ENCODE results near the gene GAK.

The GAK gene

GRCh38 chr4:869776-870175 is 62.3 kb downstream of the GAK start:
- no peak for DNase-seq (ENCODE audit: low read depth)

DNA sequence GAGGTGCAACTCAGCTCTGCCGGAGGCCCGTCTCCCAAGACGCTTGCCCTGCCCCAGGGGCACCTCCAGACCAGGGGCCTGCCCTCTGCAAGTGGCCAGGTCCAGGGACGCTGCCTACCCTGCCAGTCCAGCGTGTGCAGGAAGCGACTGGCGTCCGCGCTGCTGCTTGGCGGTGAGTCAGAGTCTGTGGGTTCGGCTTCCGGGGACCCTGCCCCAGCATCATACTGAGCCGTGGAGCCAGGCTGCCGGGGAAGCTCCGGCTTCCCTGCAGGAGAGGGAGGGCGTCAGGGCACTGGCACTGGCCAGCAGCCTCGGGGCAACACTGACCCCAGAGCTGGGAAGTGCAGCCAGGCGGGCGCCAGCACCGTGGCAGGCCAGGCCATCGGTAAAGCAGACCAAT is 63.7 kb downstream of the GAK start:
- DNase-seq (ENCODE audit: low read depth), result no peak

DNA sequence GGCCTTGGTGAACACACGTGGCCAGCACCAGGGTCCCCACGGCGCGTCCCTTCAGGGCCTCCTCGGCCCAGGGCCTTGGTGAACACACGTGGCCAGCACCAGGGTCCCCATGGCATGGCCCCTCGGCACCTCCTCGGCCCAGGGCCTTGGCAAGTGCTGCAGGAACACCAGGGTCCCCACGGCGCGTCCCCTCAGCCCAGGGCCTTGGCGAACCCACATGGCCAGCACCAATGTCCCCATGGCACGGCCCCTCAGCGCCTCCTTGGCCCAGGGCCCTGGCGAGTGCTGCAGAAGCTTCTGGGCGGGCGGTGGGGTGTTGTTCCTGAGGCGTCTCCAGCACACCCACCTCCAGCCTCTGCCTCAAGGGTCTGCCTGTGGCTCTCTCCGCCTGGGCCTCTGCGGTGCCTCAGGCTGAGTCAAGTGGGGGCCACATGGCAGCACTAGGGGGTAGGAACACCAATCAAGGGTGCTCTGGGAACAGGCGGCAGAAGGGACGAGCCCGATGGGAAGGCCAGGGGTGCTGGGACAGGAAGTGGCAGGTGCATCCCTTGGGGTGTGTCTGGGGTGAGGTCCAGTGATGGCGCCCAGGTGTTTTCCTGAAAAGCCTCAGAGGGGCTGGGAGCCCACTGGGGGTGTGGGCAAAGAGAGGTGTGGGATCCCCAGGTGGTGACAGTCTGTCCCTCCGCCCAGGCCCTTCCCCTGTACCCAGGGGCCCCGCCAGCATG is 64.4 kb downstream of the GAK start:
- DNase-seq (ENCODE audit: low read depth), result no peak

GRCh38 chr4:866761-867390 is 65.2 kb downstream of the GAK start:
- DNase-seq (ENCODE audit: low read depth), result no peak

DNA sequence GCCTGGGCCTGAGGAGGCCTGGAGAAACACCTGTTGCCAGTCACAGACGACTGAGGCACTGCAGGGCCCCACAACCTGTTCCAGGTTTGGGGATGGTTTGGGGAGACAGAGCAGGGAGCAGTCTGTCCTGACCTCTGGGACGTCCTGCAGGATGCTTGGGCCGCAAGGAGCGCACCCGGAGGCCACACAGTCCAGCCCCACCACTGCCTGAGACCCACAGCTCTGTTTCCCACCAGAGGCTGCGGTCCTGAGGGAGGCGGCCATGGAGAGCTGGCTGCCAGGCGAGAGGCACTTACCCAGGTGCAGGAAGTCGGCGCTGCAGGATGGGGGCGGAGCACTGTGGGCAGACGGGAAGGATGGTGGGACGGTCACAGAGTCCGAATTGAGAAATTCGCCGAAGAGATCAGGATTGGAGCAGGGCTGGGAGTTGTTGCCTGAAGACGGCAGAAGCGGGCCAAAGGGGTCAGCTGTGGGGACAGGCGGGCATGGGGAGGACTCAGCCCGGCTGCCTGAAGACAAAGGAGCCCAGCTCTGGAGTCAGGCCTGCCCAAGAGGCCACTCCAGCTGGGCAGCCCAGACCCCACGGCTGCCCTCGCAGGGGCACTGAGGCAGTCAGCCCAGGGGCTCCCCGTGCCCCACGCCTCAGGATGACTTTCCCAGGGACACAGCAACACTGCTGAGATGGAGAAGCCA is 65.9 kb downstream of the GAK start:
- no peak for DNase-seq (ENCODE audit: low read depth)

GRCh38 chr4:865572-865971 is 66.5 kb downstream of the GAK start:
- DNase-seq (ENCODE audit: low read depth), result no peak

GRCh38 chr4:865121-865465 is 67.0 kb downstream of the GAK start:
- DNase-seq (ENCODE audit: low read depth), result no peak

DNA sequence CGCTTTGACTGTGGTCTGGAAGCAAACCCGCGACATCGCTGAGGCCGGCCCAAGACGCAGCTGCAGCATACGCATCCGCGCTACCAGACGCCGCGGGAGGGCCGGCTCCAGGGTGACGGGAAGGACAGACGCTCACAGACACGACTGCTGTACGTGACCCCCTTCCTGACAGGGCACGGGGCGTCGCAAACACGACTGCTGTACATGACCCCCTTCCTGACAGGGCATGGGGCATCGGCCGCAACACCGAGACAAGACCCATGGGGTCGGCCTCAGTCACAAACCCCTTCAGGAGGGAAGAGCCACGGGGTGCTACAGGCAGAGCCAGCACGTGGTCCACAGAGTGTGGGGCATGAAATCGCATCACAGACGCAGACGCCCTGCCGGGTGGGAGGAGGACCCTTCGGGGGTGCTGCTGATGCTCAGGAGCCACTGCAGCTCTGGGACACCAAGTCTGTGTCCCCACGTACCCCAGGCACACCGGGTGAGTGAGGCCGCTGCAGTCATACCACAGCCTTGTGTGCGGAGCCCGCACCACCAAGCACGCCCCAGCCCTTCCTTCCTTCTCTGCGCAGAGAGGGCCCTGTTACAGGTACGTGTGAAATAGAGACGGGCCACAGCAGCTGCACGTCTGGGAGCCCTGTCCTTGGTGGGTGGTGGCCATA is 67.5 kb downstream of the GAK start:
- DNase-seq (ENCODE audit: low read depth), result no peak

DNA sequence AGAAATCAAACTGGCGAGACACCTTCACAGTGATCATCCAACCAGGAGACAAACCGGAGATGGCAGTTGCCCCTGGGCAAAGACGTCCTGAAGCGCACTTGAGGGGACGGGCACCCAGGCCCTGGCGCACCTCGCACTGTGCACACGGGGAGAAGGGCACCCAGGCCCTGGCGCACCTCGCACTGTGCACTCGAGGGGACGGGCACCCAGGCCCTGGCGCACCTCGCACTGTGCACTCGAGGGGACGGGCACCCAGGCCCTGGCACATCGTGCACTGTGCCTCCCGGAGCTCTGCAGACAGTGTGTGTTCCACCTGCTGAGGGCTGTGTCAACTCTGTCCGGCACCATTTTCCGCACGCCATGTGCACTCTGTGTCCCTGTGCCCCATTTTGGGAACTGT is 71.6 kb downstream of the GAK start:
- no peak for DNase-seq (ENCODE audit: low read depth)

- DNase-seq (ENCODE audit: low read depth), result no peak
Measured at GRCh38 chr4:859496-859895, 72.6 kb downstream of the GAK start.

DNA sequence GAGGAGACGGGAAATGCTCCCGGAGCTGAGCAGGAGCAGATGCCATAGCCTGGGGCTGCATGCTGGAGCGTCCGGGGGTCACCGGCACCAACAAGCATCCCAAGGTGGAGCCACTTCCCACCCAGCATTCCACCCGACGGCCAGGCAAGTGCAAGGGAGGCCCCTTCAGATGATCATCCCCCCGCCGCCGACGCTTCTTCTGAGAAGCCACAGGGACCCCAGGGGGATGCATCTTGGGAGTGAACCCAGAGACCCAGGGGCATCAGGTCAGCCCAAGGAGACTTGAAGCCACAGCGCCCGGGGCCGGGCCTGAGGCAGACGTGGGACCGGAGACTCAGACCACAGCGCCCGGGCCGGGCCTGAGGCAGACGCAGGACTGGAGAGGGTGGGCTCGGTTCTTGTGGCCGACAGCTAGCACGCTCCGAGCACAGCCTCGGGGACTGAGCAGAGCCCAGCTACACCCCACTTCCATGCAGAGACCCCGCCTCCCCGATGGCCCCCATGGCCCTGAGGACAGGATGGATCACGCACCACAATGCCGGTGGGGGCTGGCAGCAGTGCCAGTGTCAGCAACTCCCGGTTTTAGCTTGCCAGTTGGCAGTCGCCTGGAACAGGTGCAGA is 73.2 kb downstream of the GAK start:
- no peak for DNase-seq (ENCODE audit: low read depth)

DNA sequence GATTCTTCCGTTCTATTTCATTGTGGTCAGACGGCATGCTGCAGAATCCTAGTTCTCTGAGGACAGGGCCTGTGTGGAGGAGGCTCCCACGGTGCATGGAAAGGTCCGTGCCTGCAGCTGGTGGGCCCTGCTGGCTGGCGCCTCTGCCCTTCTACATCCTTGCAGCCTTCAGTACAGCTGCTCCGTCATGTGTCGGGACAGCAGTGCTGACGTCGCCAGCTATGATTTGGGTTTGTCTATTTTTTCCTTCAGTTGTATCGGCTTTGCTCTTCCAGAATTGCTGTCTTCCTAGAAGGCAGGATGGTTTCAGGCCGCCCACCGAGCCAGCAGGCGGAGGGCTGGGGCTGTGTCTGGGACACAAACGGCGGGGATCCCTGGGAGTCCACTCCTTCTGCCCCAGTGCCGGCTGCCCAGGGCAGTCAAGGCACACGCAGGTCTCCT is 74.1 kb downstream of the GAK start:
- no peak for DNase-seq (ENCODE audit: low read depth)

DNA sequence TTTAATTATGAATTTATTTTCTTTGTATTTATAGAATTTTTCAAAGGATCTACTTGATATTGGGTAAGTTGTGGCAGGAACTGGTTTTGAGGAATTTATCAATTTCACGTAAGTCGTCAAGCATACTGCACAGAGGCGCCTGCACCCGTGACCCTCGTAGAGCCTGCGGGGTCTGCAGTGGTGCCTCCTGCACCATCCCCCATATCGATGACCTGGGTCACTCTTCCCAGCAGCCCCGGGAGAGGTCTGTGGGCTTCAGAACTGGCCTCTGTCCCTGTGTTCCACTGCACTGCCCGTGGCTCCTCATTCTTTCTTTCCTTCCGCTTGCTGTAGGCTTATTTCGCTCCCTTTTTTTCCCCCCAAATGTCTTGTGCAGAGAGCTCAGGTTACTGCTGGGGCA is 74.7 kb downstream of the GAK start:
- DNase-seq (ENCODE audit: low read depth), result no peak

- no peak for DNase-seq (ENCODE audit: low read depth)
Measured at GRCh38 chr4:856225-856901, 75.8 kb downstream of the GAK start.

DNA sequence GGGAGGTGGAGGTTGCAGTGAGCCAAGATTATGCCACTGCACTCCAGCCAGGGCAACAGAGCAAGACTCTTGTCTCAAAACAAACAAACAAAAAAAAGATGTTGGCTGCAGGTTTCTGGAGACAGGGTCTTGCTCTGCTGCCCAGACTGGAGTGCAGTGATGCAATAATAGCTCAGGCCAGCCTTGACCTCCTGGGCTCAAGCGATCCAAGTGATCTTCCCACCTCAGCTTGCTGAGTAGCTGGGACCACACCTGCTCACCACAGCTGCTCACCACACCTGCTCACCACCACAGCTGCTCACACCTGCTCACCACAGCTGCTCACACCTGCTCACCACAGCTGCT is 76.3 kb downstream of the GAK start:
- DNase-seq (ENCODE audit: low read depth), result no peak

DNA sequence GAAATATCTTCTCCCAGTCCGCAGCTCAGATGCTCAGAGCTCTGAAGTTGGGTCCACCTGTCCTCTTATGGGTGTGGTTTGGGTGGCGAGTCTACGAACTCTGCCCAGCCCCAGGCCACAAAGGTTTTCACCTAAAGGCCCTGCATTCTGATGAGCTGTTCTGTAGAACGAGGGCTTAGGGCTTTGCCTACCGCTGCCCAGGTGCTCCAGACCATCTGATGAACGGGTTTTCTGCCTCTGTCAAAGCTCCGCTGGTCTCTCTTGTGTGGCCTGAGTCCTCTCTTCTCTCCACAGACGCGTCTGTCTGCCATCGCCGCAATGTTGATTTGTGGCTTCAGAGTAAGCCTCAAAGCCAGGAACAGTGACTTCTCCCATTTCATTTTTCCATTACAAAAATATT is 77.8 kb downstream of the GAK start:
- no peak for DNase-seq (ENCODE audit: low read depth)

- no peak for DNase-seq (ENCODE audit: low read depth)
Measured at GRCh38 chr4:853416-853781, 78.7 kb downstream of the GAK start.

DNA sequence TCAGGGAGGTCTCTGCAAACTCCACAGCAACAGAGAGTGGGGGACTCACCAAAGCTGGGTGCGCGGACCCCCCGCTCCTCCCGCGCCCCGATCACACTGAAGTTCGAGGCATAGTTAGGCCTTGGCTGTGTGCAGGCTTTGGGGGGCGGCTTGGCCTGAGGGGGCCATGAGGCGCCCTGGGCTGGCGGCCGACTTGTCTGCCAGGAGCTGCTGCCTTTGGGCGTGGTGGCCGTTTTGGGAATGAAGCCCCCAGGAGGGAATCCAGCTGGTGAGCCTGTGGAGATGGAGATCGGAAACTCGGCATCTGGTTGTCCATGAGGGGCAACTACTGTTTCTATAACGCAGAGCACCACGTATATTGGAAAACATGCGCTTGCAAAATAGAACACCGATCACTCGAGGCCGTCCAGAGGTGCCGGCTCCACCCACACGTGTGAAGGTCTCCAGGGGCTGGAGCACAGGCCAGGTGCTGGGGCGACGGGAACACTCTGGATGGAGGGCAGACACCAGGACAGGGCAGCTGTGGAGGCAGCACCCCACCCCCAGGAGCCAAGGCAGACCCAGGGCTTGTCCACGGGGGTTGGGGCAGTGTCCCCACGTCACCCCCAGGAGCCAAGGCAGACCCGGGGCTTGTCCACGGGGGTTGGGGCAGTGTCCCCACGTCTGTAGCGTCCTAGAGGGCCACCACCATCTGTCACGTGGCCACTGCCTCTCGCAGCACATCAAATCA is 80.2 kb downstream of the GAK start:
- DNase-seq (ENCODE audit: low read depth), result no peak

DNA sequence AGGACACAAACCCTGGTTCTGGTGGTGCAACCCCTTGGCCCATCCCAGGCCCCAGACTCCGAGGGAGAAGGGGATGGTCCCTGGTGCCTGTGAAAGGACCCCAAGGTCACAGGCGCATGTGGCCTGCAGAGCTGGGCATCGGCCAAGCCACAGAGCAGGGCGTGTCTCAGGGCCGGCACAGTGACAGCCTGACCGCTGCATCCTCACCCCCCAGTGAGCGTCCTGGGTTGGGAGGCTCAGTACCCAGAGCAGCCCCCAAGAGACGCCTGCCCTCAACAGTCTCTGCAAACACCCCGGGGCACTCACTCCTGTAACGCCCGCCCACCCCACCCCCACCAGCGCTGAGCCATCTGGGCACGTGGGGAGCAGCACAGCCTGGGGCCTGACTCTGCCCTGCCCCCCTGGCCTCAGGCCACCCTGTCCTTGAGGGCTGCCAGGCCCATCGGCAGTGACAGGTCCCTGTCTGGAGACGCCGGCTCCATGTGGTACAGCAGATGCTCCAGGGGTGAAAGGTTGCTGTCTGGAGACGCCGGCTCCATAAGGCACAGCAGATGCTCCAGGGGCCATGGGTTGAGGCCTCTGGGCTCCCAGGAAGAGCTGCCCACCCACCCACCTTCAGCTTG is 81.7 kb downstream of the GAK start:
- DNase-seq (ENCODE audit: low read depth), result no peak

DNA sequence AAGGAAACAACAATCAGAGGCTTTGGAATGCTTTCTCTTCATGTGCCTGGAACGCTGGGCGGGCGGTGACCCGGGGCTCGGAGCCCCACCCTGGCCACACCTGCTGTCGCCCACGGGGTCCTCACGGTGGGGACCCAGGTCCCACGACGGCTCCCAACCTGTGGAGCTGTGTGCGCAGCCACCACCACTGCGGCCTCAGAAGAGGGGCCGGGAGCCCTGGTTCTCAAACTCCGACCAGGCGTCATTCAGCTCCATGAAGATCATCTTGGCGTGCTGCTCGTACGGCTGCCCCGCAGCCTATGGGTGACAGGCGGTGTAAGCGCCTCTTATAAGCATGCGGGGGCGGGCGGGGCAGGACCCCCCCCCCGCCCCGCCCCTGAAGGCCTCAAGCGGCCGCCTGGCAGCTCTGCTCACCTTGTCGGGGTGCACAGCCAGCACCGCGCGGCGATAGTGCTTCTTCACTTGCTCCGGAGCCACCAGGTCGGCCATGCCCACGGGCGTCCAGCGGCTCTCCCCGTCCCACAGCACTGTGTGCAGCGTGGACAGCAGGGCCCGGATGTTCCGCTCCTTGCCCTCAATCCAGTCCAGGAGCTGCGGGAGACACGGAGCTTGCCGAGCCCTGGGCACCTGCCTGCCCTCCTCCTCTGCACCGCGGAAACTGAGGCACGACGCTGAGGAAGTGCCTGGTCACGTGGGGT is 82.5 kb downstream of the GAK start:
- DNase-seq (ENCODE audit: low read depth), result no peak

Measured in stimulated activated CD8-positive, alpha-beta memory T cell treated with anti-CD3 and anti-CD28 coated beads, Interleukin-15, amount 100 ng/mL, for 1 hour (primary cell).